Endothelial cell of umbilical vein (primary cell): Measurements from ENCODE around the gene ABLIM1. TPM values are rescaled to one million over a fixed set of nuclear protein-coding genes. Genes with fewer than 3 reads are reported as not detected.
A peak's percentile ranks its signal among the peaks of the same experiment; 100 is the strongest.

ENCODE experiments used
- BruUV-seq: library from RNA; stranded (reverse); fragments of 400-500 nt; replicated peaks from 2 replicates; lab custom pipeline; 2021; lab: Mats Ljungman, UMichigan
- CTCF ChIA-PET: fragments of 300-600, 350-600 bp; sonication (Branson Sonifier 250); formaldehyde crosslinking; loops from one replicate; lab custom pipeline; 2021; ENCODE audit warnings: antibody characterized with exemption, inconsistent platforms; lab: Charles Lee
- POLR2A ChIA-PET: fragments of 300-600, 350-600 bp; sonication (Branson Sonifier 250); formaldehyde crosslinking; loops from one replicate; lab custom pipeline; 2021; ENCODE audit warnings: antibody characterized with exemption, inconsistent platforms; lab: Charles Lee
- DNase-seq: peaks from one replicate; pipeline ENCODE4 v3.0.0-alpha.2; 2011; ENCODE audit warnings: low read depth, low spot score
- FAIRE-seq: peaks from 2 replicates; lab custom pipeline; 2011; peaks lifted over from hg19 to GRCh38; lab: Jason Lieb, UNC
- H2AFZ ChIP-seq: 2 replicates; pipeline ENCODE4 v1.6.0; 2012; ENCODE audit warnings: low read depth, low read length, control low read depth, inconsistent platforms
- H3K27ac ChIP-seq: 2 replicates; pipeline ENCODE4 v1.5.1; 2011; ENCODE audit warnings: low read depth, mild to moderate bottlenecking, control low read depth, low read length, moderate library complexity; ENCODE audit not compliant: insufficient read depth
- H3K27me3 ChIP-seq, 2 experiments: 2 replicates each; pipeline versions ENCODE4 v1.6.0 to v1.6.1; 2011; ENCODE audit warnings: low read length in 2 of 2, mixed read lengths in 1 of 2; ENCODE audit not compliant: control insufficient read depth in 2 of 2, insufficient read depth in 2 of 2
- H3K36me3 ChIP-seq, 2 experiments: 2 replicates in 1 of 2; 3 replicates in 1 of 2; pipeline ENCODE4 v1.5.1; 2011; ENCODE audit warnings: low read length in 2 of 2, mild to moderate bottlenecking in 1 of 2, moderate library complexity in 1 of 2; ENCODE audit not compliant: control insufficient read depth in 2 of 2, insufficient read depth in 2 of 2; ENCODE audit errors: extremely low read depth in 1 of 2
- H3K4me1 ChIP-seq: 3 replicates; pipeline ENCODE4 v1.5.1; 2011; ENCODE audit warnings: mild to moderate bottlenecking, low read length; ENCODE audit not compliant: control insufficient read depth, insufficient read depth; ENCODE audit errors: extremely low read depth
- H3K4me2 ChIP-seq: 2 replicates; pipeline ENCODE4 v1.6.1; 2011; ENCODE audit warnings: low read length, control low read depth, mixed read lengths; ENCODE audit not compliant: insufficient read depth
- H3K4me3 ChIP-seq, 3 experiments: fragments of 200-600 bp in 1 of 3; sonication (generic), shearing (Covaris generic) in 1 of 3; replicated peaks in 1 of 3; 2 replicates each; pipeline ENCODE4 v1.5.1; 2011 to 2016; ENCODE audit warnings: control low read depth in 3 of 3, low read length in 3 of 3, mild to moderate bottlenecking in 2 of 3, inconsistent platforms in 1 of 3, low read depth in 1 of 3, moderate library complexity in 1 of 3; ENCODE audit not compliant: insufficient read depth in 1 of 3
- H3K79me2 ChIP-seq: 2 replicates; pipeline ENCODE4 v1.6.0; 2012; ENCODE audit warnings: low read length, inconsistent platforms; ENCODE audit not compliant: control insufficient read depth, insufficient read depth
- H3K9ac ChIP-seq: replicated peaks from 2 replicates; pipeline ENCODE3; 2011; ENCODE audit warnings: low read length, control low read depth; ENCODE audit not compliant: insufficient read depth; ENCODE audit errors: extremely low read depth
- H3K9me1 ChIP-seq: replicated peaks from 3 replicates; pipeline ENCODE4 v1.6.0; 2011; ENCODE audit warnings: mild to moderate bottlenecking, low read length; ENCODE audit not compliant: control insufficient read depth, insufficient read depth; ENCODE audit errors: extremely low read depth
- H3K9me3 ChIP-seq: replicated peaks from 2 replicates; pipeline ENCODE4 v1.5.1; 2012; ENCODE audit warnings: low read length, inconsistent platforms; ENCODE audit not compliant: control insufficient read depth, insufficient read depth
- H4K20me1 ChIP-seq: replicated peaks from 2 replicates; pipeline ENCODE3; 2011; ENCODE audit warnings: mild to moderate bottlenecking, low read length; ENCODE audit not compliant: control insufficient read depth, insufficient read depth; ENCODE audit errors: extremely low read depth
- CTCF ChIP-seq, 2 donors: IDR thresholded peaks; 1 replicate in 1 of 2; 2 replicates in 1 of 2; pipeline ENCODE4 v1.5.1; 2011; ENCODE audit warnings: low read length in 2 of 2, mild to moderate bottlenecking in 2 of 2, moderate library complexity in 2 of 2, control low read depth in 1 of 2, inconsistent platforms in 1 of 2, low read depth in 1 of 2; ENCODE audit not compliant: insufficient read depth in 1 of 2; ENCODE audit errors: extremely low read depth in 1 of 2
- EZH2 ChIP-seq: IDR thresholded peaks from 2 replicates; pipeline ENCODE4 v1.6.1; 2012; ENCODE audit warnings: borderline replicate concordance, low read depth, mild to moderate bottlenecking, moderate library complexity, low read length, inconsistent platforms; ENCODE audit not compliant: severe bottlenecking
- FOS ChIP-seq: IDR thresholded peaks from 2 replicates; pipeline ENCODE4 v1.6.1; 2011; ENCODE audit warnings: mild to moderate bottlenecking, low read length, moderate library complexity, borderline replicate concordance; ENCODE audit not compliant: insufficient read depth
- GATA2 ChIP-seq: IDR thresholded peaks from 2 replicates; pipeline ENCODE4 v1.7.0; 2011; ENCODE audit warnings: low read depth, mild to moderate bottlenecking, moderate library complexity, mixed read lengths, low read length; ENCODE audit not compliant: insufficient read length, insufficient read depth
- JUN ChIP-seq: IDR thresholded peaks from 2 replicates; pipeline ENCODE4 v1.6.1; 2011; ENCODE audit warnings: borderline replicate concordance, low read depth; ENCODE audit not compliant: insufficient read length, insufficient read depth
- MAX ChIP-seq: IDR thresholded peaks from 2 replicates; pipeline ENCODE4 v1.6.1; 2011; ENCODE audit not compliant: insufficient read depth, insufficient read length
- MYC ChIP-seq: IDR thresholded peaks from one replicate; pipeline ENCODE4 v1.6.1; 2011; ENCODE audit warnings: mild to moderate bottlenecking, low read depth, low read length
- POLR2A ChIP-seq: IDR thresholded peaks from 2 replicates; pipeline ENCODE4 v1.6.1; 2012; ENCODE audit warnings: low read depth, mild to moderate bottlenecking, control low read depth, low read length
- POLR2AphosphoS5 ChIP-seq: IDR thresholded peaks from 2 replicates; pipeline ENCODE4 v1.6.1; 2012; ENCODE audit warnings: low read depth, mild to moderate bottlenecking, control low read depth, low read length, moderate library complexity; ENCODE audit not compliant: insufficient read depth
- dilution Hi-C: fragments of 300-500 bp; cut with MboI; formaldehyde crosslinking; loops from one replicate; pipeline ENCODE4 v1.15.0; 2019; ENCODE audit warnings: low sequenced_read_pairs; ENCODE audit not compliant: extremely low pct_ligation_motif_present
- intact Hi-C: fragments of 100-400 bp; cut with micrococcal nuclease; formaldehyde crosslinking; loops from one replicate; pipeline ENCODE4 v1.10.0; 2022
- polyA plus RNA-seq, 4 experiments: library from polyadenylated mRNA; depleted of rRNA in 3 of 4; stranded (reverse) in 3 of 4; unstranded in 1 of 4; fragments of >200 nt; gene quantifications; 2 replicates each; pipeline versions ENCODE4 v1.2.1 to v1.2.3, GENCODE V29; 2011 to 2012; ENCODE audit warnings: missing spikeins in 1 of 4
- total RNA-seq: library from RNA; stranded (reverse); gene quantifications from 2 replicates; pipeline ENCODE4 v1.2.3, GENCODE V29; 2021

Gene ABLIM1
- total and polyA plus RNA-seq, 2 donors (not counting 3 experiments of a cell fraction or from before 2014, with no cell fraction given): 128 to 235 TPM

GRCh38 chr10:114431414-114432135 is 226.5 kb downstream of the ABLIM1 start:
- FAIRE-seq: peak; percentile 38
- no peak for TF ChIP-seq JUN
- TF ChIP-seq CTCF (IDR thresholded peaks at IDR 0.05; ENCODE audit: extremely low read depth in 1 of 2, insufficient read depth in 1 of 2, low read depth in 1 of 2, low read length in 2 of 2): no peak
- no peak for TF ChIP-seq POLR2AphosphoS5
- TF ChIP-seq GATA2: no peak
- no peak for TF ChIP-seq FOS
- no peak for TF ChIP-seq MAX
- TF ChIP-seq MYC: no peak
- TF ChIP-seq EZH2: no peak
- no peak for TF ChIP-seq POLR2A

More at GRCh38 chr10:114431414-114432135, 226.5 kb downstream of the ABLIM1 start:
- H3K9me1 ChIP-seq: no peaks in the 10 kb centered on the region
- no peaks in the 10 kb centered on the region for H3K79me2 ChIP-seq
- no peak overlapping the region for H3K4me2 ChIP-seq
- H4K20me1 ChIP-seq: no peaks in the 10 kb centered on the region
- no peak overlapping the region for H3K4me3 ChIP-seq
- no peak overlapping the region for H2AFZ ChIP-seq
- no peak overlapping the region for H3K9ac ChIP-seq
- DNase-seq: no peak
- no peaks in the 10 kb centered on the region for H3K27me3 ChIP-seq
- H3K27ac ChIP-seq: no peak overlapping the region
- H3K36me3 ChIP-seq: peaks cover 2 to 28% of the 10 kb centered on the region in 2 experiments
- POLR2A ChIA-PET: no interaction called here
- dilution Hi-C loops (no loop called here), intact Hi-C loops (no loop called here)
- TSS peak; percentile 3 for BruUV-seq
- no peaks in the 10 kb centered on the region for H3K9me3 ChIP-seq
- peaks cover 8% of the 10 kb centered on the region for H3K4me1 ChIP-seq
- CTCF ChIA-PET: interaction anchor here (0.7 to 9.9 kb wide), 4 partner anchors 15 to 128 kb away, joined by 3 to 85 read pairs (median 4); no protein-coding TSS in a partner anchor
